ENCODE results near the gene EDN3.

DNA sequence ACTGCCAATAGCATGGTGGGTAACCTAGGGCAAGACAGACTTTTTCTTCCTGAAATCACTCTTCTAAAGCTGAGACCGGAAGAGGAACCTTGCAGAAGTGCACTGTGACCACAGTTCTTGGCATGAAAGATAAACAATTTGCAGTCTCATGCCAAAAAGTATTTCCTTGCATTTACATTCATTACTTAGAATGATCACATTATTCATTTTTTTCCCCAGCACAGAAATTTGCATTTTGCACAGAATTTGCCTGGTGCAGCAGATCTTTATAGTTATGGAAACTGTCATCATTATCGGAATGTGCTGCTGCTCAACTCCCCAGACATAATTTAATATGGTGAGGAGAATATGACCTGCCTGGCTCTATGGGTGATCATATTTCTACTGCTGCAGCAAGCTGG, 42.2 kb upstream of the EDN3 start:
- TF ChIP-seq ZBTB7A (tag by site-specific recombination; IDR thresholded peaks at IDR 0.05; ENCODE audit: low read depth) (no peak), ZNF561 (tag by site-specific recombination; IDR thresholded peaks at IDR 0.05; ENCODE audit: borderline replicate concordance) (no peak), ZNF558 (tag by site-specific recombination; IDR thresholded peaks at IDR 0.05) (no peak)
- TF ChIP-seq, protein P1, sequence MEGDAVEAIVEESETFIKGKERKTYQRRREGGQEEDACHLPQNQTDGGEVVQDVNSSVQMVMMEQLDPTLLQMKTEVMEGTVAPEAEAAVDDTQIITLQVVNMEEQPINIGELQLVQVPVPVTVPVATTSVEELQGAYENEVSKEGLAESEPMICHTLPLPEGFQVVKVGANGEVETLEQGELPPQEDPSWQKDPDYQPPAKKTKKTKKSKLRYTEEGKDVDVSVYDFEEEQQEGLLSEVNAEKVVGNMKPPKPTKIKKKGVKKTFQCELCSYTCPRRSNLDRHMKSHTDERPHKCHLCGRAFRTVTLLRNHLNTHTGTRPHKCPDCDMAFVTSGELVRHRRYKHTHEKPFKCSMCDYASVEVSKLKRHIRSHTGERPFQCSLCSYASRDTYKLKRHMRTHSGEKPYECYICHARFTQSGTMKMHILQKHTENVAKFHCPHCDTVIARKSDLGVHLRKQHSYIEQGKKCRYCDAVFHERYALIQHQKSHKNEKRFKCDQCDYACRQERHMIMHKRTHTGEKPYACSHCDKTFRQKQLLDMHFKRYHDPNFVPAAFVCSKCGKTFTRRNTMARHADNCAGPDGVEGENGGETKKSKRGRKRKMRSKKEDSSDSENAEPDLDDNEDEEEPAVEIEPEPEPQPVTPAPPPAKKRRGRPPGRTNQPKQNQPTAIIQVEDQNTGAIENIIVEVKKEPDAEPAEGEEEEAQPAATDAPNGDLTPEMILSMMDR (tag by site-specific recombination; IDR thresholded peaks at IDR 0.05), result no peak
- TF ChIP-seq, protein P2, sequence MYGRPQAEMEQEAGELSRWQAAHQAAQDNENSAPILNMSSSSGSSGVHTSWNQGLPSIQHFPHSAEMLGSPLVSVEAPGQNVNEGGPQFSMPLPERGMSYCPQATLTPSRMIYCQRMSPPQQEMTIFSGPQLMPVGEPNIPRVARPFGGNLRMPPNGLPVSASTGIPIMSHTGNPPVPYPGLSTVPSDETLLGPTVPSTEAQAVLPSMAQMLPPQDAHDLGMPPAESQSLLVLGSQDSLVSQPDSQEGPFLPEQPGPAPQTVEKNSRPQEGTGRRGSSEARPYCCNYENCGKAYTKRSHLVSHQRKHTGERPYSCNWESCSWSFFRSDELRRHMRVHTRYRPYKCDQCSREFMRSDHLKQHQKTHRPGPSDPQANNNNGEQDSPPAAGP (tag by site-specific recombination; IDR thresholded peaks at IDR 0.05), result no peak

Data from HEK293 (cell line).